A673 (cell line): ENCODE results near the gene GBP5. TPM values are rescaled to one million over a fixed set of nuclear protein-coding genes. Genes with fewer than 3 reads are reported as not detected.
"Not testable (repeated sequence)": the region's sequence is repeated elsewhere in the genome, so short reads cannot be mapped to it uniquely, and the experiment has no call there.

Experiments used
- BruUV-seq: library from RNA; stranded (reverse); fragments of 400-500 nt; replicated peaks from 2 replicates; lab custom pipeline; 2021; lab: Mats Ljungman, UMichigan
- CTCF ChIA-PET: fragments of 300-600 bp; sonication (Branson Sonifier 250); formaldehyde crosslinking; loops from one replicate; lab custom pipeline; 2022; ENCODE audit warnings: antibody characterized with exemption; lab: Charles Lee
- POLR2A ChIA-PET: fragments of 300-600 bp; sonication (Branson Sonifier 250); formaldehyde crosslinking; loops from one replicate; lab custom pipeline; 2022; ENCODE audit warnings: antibody characterized with exemption; ENCODE audit not compliant: low non-redundant PET; lab: Charles Lee
- DNase-seq: peaks from one replicate; pipeline ENCODE4 v3.0.0-alpha.2; 2015; ENCODE audit warnings: low spot score
- H3K27ac ChIP-seq: fragments of 200-600 bp; sonication (generic); 2 replicates; pipeline ENCODE4 v1.5.1; 2016; ENCODE audit warnings: mixed run types, low read depth, mild to moderate bottlenecking, mixed read lengths, antibody characterized with exemption, low read length; ENCODE audit not compliant: poor library complexity, severe bottlenecking
- H3K27me3 ChIP-seq: fragments of 200-600 bp; sonication (generic); replicated peaks from 2 replicates; pipeline ENCODE4 v1.6.1; 2017; ENCODE audit warnings: mixed run types, low read depth, mild to moderate bottlenecking, mixed read lengths, antibody characterized with exemption, low read length; ENCODE audit not compliant: insufficient read depth, poor library complexity
- H3K36me3 ChIP-seq: fragments of 200-600 bp; sonication (generic); 2 replicates; pipeline ENCODE4 v1.6.1; 2016; ENCODE audit warnings: mixed run types, mild to moderate bottlenecking, mixed read lengths, antibody characterized with exemption, low read length; ENCODE audit not compliant: insufficient read depth, poor library complexity, severe bottlenecking
- H3K4me1 ChIP-seq: fragments of 200-600 bp; sonication (generic); 2 replicates; pipeline ENCODE4 v1.6.1; 2017; ENCODE audit warnings: mixed run types, mild to moderate bottlenecking, mixed read lengths, antibody characterized with exemption, low read length; ENCODE audit not compliant: insufficient read depth, poor library complexity, severe bottlenecking
- H3K4me3 ChIP-seq: fragments of 200-600 bp; sonication (generic); 2 replicates; pipeline ENCODE4 v1.5.1; 2016; ENCODE audit warnings: low read depth, mixed run types, mild to moderate bottlenecking, mixed read lengths, low read length; ENCODE audit not compliant: poor library complexity, severe bottlenecking
- H3K9me3 ChIP-seq: fragments of 200-600 bp; sonication (generic); 2 replicates; pipeline ENCODE4 v1.6.1; 2016; ENCODE audit warnings: mixed run types, low read depth, mild to moderate bottlenecking, mixed read lengths, antibody characterized with exemption, low read length; ENCODE audit not compliant: poor library complexity, severe bottlenecking
- CTCF ChIP-seq: fragments of 300-800, 200-600 bp; sonication (generic); conservative IDR thresholded peaks from 2 replicates; pipeline ENCODE4 v1.5.1; 2017; ENCODE audit warnings: low read depth, mild to moderate bottlenecking, antibody characterized with exemption, low read length, moderate library complexity, mixed read lengths
- EZH2 ChIP-seq: fragments of 200-600 bp; sonication (generic); IDR thresholded peaks from 2 replicates; pipeline ENCODE4 v1.6.1; 2017; ENCODE audit warnings: borderline replicate concordance, low read depth, mild to moderate bottlenecking, mixed read lengths, antibody characterized with exemption, low read length; ENCODE audit not compliant: poor library complexity, severe bottlenecking
- intact Hi-C: fragments of 100-400 bp; cut with micrococcal nuclease; formaldehyde crosslinking; loops from one replicate; pipeline ENCODE4 v1.10.0; 2022; ENCODE audit not compliant: unreplicated experiment
- total RNA-seq: library from RNA; stranded (reverse); gene quantifications from 2 replicates; pipeline ENCODE4 v1.2.3, GENCODE V29; 2021

GBP5 gene
- total RNA-seq, 1 experiment from 2014 or later, result not detected

- no peak overlapping the region for H3K27ac ChIP-seq
- H3K4me3 ChIP-seq, result no peak overlapping the region
- DNase-seq, result no peak
- H3K27me3 ChIP-seq, result no peaks in the 10 kb centered on the region
- ChIA-PET POLR2A (no interaction called here), CTCF (no interaction called here)
- no peaks in the 10 kb centered on the region for H3K36me3 ChIP-seq
- no TSS peak for BruUV-seq
- H3K9me3 ChIP-seq, result no peaks in the 10 kb centered on the region
- intact Hi-C loops, result no loop called here
- TF ChIP-seq EZH2, result no peak
- H3K4me1 ChIP-seq, result no peaks in the 10 kb centered on the region
These were observed 32.0 kb upstream of the GBP5 start for GRCh38 chr1:89304572-89305230.

- H3K27ac ChIP-seq, result no peak overlapping the region
- no peak for DNase-seq
- H3K4me3 ChIP-seq, result no peak overlapping the region
- CTCF ChIA-PET, result no interaction called here
- H3K36me3 ChIP-seq, result no peaks in the 10 kb centered on the region
- POLR2A ChIA-PET, result no interaction called here
- TF ChIP-seq EZH2, result no peak
- no peak for TF ChIP-seq CTCF
- H3K9me3 ChIP-seq, result no peaks in the 10 kb centered on the region
- H3K27me3 ChIP-seq, result no peaks in the 10 kb centered on the region
- BruUV-seq, result no TSS peak
- intact Hi-C loops, result no loop called here
- no peaks in the 10 kb centered on the region for H3K4me1 ChIP-seq
These were observed 30.2 kb upstream of the GBP5 start for GRCh38 chr1:89302697-89303332.

- DNase-seq, H3K27me3 ChIP-seq, H3K27ac ChIP-seq, intact Hi-C loops, H3K9me3 ChIP-seq, H3K4me3 ChIP-seq, BruUV-seq, H3K4me1 ChIP-seq, CTCF ChIA-PET, H3K36me3 ChIP-seq, POLR2A ChIA-PET: not testable (repeated sequence)
These were observed 27.2 kb upstream of the GBP5 start for GRCh38 chr1:89299739-89300463.

- POLR2A ChIA-PET, result no interaction called here
- no peaks in the 10 kb centered on the region for H3K27me3 ChIP-seq
- CTCF ChIA-PET, result no interaction called here
- intact Hi-C loops, result no loop called here
- TF ChIP-seq CTCF, result no peak
- no peak for TF ChIP-seq EZH2
- H3K4me3 ChIP-seq, result no peak overlapping the region
- H3K9me3 ChIP-seq, result no peaks in the 10 kb centered on the region
- BruUV-seq, result no TSS peak
- H3K36me3 ChIP-seq, result no peaks in the 10 kb centered on the region
- DNase-seq, result no peak
- H3K27ac ChIP-seq, result no peak overlapping the region
- no peaks in the 10 kb centered on the region for H3K4me1 ChIP-seq
These were observed 25.8 kb upstream of the GBP5 start for GRCh38 chr1:89298461-89298860.
